22Rv1 (cell line): ENCODE data around the gene CIB4.

Source experiments
- CTCF ChIP-seq: fragments of 450-650 bp; IDR thresholded peaks from 2 replicates; pipeline ENCODE4 v1.5.1; 2017; ENCODE audit warnings: mild to moderate bottlenecking
- ZFX ChIP-seq: fragments of 450-650 bp; IDR thresholded peaks from 2 replicates; pipeline ENCODE4 v1.6.1; 2017; ENCODE audit warnings: antibody characterized with exemption, borderline replicate concordance

GRCh38 chr2:26552641-26553374 lies 88.4 kb downstream of the CIB4 start:
- no peak for TF ChIP-seq CTCF
- TF ChIP-seq ZFX = no peak
